ENCODE data around the gene ZNF84.

Gene ZNF84

GRCh38 chr12:133108150-133108549 lies 70.8 kb downstream of the ZNF84 start:
- no peak for TF ChIP-seq CTCF (IDR thresholded peaks at IDR 0.05; ENCODE audit: borderline replicate concordance, insufficient read depth, low read depth, low read length)
- H3K4me3 ChIP-seq (ENCODE audit: low read depth, low read length) = no peak overlapping the region

Data from GM12875 (cell line).